GM18873 (cell line): ENCODE data around the gene JPH3.

Source experiments
- ATAC-seq: cut with Tn5 transposase; IDR thresholded peaks from one replicate; pipeline ENCODE4 v1.9.1; 2021; ENCODE audit warnings: mild to moderate bottlenecking, moderate library complexity, moderate number of reproducible peaks; ENCODE audit not compliant: unreplicated experiment, low FRiP score

The JPH3 gene

GRCh38 chr16:87728026-87728425, 125.7 kb downstream of the JPH3 start:
- ATAC-seq, result no peak

- peak; percentile 62 for ATAC-seq
These were observed 127.1 kb downstream of the JPH3 start for GRCh38 chr16:87729266-87729954.

- no peak for ATAC-seq
These were observed 129.3 kb downstream of the JPH3 start for GRCh38 chr16:87731607-87732006.

GRCh38 chr16:87733190-87733589, 130.9 kb downstream of the JPH3 start:
- ATAC-seq, result no peak

- no peak for ATAC-seq
These were observed 132.3 kb downstream of the JPH3 start for GRCh38 chr16:87734644-87735043.

- ATAC-seq, result no peak
These were observed 133.1 kb downstream of the JPH3 start for GRCh38 chr16:87735270-87736007.

- ATAC-seq, result no peak
These were observed 133.7 kb downstream of the JPH3 start for GRCh38 chr16:87736008-87736382.

GRCh38 chr16:87739801-87740200, 137.5 kb downstream of the JPH3 start:
- no peak for ATAC-seq

- no peak for ATAC-seq
These were observed 138.1 kb downstream of the JPH3 start for GRCh38 chr16:87740441-87740840.

GRCh38 chr16:87740909-87741424, 138.7 kb downstream of the JPH3 start:
- no peak for ATAC-seq

GRCh38 chr16:87741700-87742415, 139.6 kb downstream of the JPH3 start:
- ATAC-seq, result no peak

- no peak for ATAC-seq
These were observed 140.6 kb downstream of the JPH3 start for GRCh38 chr16:87742781-87743490.

GRCh38 chr16:87744750-87745514, 142.6 kb downstream of the JPH3 start:
- no peak for ATAC-seq

- ATAC-seq, result no peak
These were observed 143.9 kb downstream of the JPH3 start for GRCh38 chr16:87746178-87746577.
